H1 (cell line): ENCODE measurements around the gene TMEM185B. TPM values are rescaled to one million over a fixed set of nuclear protein-coding genes. Genes with fewer than 3 reads are reported as not detected.

ENCODE experiments used
- KDM5A ChIP-seq: fragments of 200-600 bp; IDR thresholded peaks from 2 replicates; pipeline ENCODE4 v1.7.1; 2012; ENCODE audit warnings: mild to moderate bottlenecking, low read length, inconsistent platforms, mixed read lengths
- MAX ChIP-seq: IDR thresholded peaks from 2 replicates; pipeline ENCODE4 v1.6.1; 2012; ENCODE audit warnings: inconsistent platforms
- PHF8 ChIP-seq: fragments of 200-600 bp; sonication (generic); conservative IDR thresholded peaks from 2 replicates; pipeline ENCODE4 v1.7.1; 2012; ENCODE audit warnings: low read depth, mild to moderate bottlenecking, inconsistent platforms, low read length, moderate library complexity
- POLR2AphosphoS5 ChIP-seq: IDR thresholded peaks from 2 replicates; pipeline ENCODE4 v1.6.1; 2011; ENCODE audit warnings: low read depth, low read length
- TCF12 ChIP-seq: IDR thresholded peaks from 2 replicates; pipeline ENCODE4 v1.6.1; 2011; ENCODE audit warnings: low read depth, mild to moderate bottlenecking, low read length
- polyA plus RNA-seq, 7 experiments: library from polyadenylated mRNA; depleted of rRNA in 3 of 7; stranded (reverse) in 5 of 7; unstranded in 2 of 7; fragments of >200 nt in 5 of 7; fragments of 200-250 nt in 2 of 7; gene quantifications; 1 replicate in 5 of 7; 2 replicates in 1 of 7; 4 replicates in 1 of 7; pipeline versions ENCODE4 v1.2.1 to v1.2.3, GENCODE V29; 2011 to 2013; ENCODE audit warnings: missing spikeins in 2 of 7, mixed read lengths in 2 of 7
- total RNA-seq: library from RNA; stranded (reverse); fragmentation: NEBNext Ultra II Directional; extraction: Animal tissue kit (Norgen Biotek cat#: 25700); gene quantifications from 2 replicates; pipeline ENCODE4 v1.2.1, GENCODE V29; 2021
- TF ChIP-seq, protein P1 (sequence below): fragments of 300-600 bp; sonication (generic); IDR thresholded peaks from 2 replicates; pipeline ENCODE4 v1.7.1; 2012; ENCODE audit warnings: low read length, moderate library complexity, mild to moderate bottlenecking, inconsistent platforms; ENCODE audit not compliant: insufficient replicate concordance

The TMEM185B gene
- total and polyA plus RNA-seq, 2 of the 8 experiments (the other 6 are each of a cell fraction or from before 2014, with no cell fraction given): 13.5 to 14.0 TPM

- TF ChIP-seq, protein P1, sequence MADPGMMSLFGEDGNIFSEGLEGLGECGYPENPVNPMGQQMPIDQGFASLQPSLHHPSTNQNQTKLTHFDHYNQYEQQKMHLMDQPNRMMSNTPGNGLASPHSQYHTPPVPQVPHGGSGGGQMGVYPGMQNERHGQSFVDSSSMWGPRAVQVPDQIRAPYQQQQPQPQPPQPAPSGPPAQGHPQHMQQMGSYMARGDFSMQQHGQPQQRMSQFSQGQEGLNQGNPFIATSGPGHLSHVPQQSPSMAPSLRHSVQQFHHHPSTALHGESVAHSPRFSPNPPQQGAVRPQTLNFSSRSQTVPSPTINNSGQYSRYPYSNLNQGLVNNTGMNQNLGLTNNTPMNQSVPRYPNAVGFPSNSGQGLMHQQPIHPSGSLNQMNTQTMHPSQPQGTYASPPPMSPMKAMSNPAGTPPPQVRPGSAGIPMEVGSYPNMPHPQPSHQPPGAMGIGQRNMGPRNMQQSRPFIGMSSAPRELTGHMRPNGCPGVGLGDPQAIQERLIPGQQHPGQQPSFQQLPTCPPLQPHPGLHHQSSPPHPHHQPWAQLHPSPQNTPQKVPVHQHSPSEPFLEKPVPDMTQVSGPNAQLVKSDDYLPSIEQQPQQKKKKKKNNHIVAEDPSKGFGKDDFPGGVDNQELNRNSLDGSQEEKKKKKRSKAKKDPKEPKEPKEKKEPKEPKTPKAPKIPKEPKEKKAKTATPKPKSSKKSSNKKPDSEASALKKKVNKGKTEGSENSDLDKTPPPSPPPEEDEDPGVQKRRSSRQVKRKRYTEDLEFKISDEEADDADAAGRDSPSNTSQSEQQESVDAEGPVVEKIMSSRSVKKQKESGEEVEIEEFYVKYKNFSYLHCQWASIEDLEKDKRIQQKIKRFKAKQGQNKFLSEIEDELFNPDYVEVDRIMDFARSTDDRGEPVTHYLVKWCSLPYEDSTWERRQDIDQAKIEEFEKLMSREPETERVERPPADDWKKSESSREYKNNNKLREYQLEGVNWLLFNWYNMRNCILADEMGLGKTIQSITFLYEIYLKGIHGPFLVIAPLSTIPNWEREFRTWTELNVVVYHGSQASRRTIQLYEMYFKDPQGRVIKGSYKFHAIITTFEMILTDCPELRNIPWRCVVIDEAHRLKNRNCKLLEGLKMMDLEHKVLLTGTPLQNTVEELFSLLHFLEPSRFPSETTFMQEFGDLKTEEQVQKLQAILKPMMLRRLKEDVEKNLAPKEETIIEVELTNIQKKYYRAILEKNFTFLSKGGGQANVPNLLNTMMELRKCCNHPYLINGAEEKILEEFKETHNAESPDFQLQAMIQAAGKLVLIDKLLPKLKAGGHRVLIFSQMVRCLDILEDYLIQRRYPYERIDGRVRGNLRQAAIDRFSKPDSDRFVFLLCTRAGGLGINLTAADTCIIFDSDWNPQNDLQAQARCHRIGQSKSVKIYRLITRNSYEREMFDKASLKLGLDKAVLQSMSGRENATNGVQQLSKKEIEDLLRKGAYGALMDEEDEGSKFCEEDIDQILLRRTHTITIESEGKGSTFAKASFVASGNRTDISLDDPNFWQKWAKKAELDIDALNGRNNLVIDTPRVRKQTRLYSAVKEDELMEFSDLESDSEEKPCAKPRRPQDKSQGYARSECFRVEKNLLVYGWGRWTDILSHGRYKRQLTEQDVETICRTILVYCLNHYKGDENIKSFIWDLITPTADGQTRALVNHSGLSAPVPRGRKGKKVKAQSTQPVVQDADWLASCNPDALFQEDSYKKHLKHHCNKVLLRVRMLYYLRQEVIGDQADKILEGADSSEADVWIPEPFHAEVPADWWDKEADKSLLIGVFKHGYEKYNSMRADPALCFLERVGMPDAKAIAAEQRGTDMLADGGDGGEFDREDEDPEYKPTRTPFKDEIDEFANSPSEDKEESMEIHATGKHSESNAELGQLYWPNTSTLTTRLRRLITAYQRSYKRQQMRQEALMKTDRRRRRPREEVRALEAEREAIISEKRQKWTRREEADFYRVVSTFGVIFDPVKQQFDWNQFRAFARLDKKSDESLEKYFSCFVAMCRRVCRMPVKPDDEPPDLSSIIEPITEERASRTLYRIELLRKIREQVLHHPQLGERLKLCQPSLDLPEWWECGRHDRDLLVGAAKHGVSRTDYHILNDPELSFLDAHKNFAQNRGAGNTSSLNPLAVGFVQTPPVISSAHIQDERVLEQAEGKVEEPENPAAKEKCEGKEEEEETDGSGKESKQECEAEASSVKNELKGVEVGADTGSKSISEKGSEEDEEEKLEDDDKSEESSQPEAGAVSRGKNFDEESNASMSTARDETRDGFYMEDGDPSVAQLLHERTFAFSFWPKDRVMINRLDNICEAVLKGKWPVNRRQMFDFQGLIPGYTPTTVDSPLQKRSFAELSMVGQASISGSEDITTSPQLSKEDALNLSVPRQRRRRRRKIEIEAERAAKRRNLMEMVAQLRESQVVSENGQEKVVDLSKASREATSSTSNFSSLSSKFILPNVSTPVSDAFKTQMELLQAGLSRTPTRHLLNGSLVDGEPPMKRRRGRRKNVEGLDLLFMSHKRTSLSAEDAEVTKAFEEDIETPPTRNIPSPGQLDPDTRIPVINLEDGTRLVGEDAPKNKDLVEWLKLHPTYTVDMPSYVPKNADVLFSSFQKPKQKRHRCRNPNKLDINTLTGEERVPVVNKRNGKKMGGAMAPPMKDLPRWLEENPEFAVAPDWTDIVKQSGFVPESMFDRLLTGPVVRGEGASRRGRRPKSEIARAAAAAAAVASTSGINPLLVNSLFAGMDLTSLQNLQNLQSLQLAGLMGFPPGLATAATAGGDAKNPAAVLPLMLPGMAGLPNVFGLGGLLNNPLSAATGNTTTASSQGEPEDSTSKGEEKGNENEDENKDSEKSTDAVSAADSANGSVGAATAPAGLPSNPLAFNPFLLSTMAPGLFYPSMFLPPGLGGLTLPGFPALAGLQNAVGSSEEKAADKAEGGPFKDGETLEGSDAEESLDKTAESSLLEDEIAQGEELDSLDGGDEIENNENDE: no peak
- TF ChIP-seq TCF12: no peak
- TF ChIP-seq KDM5A: no peak
- no peak for TF ChIP-seq POLR2AphosphoS5
- no peak for TF ChIP-seq PHF8
- no peak for TF ChIP-seq MAX
Measured at GRCh38 chr2:120219766-120220165, 3.4 kb downstream of the TMEM185B start (continued).
